ENCODE measurements around the gene AGK. TPM values are rescaled to one million over a fixed set of nuclear protein-coding genes. Genes with fewer than 3 reads are reported as not detected.

AGK gene
- total and polyA plus RNA-seq, 12 donors, result 17.7 to 45.1 (median 38.3) TPM

- H3K4me3 ChIP-seq, result no peak overlapping the region
- intact Hi-C loops (cut with DNase I), result loop anchor here in 1 of 10 donors (10.0 kb wide), 1 partner anchor 69 kb away; the partner anchor contains the start of gene SSBP1
- WGBS, 2 donors, result 90 to 95% methylated on average over 4 of the region's 4 CpGs
- DNase-seq, result no peak
- H3K27me3 ChIP-seq, result no peaks in the 10 kb centered on the region
- peaks cover 0 to 74% (median 13%) of the 10 kb centered on the region in 9 donors for H3K36me3 ChIP-seq
- TF ChIP-seq, protein P1, sequence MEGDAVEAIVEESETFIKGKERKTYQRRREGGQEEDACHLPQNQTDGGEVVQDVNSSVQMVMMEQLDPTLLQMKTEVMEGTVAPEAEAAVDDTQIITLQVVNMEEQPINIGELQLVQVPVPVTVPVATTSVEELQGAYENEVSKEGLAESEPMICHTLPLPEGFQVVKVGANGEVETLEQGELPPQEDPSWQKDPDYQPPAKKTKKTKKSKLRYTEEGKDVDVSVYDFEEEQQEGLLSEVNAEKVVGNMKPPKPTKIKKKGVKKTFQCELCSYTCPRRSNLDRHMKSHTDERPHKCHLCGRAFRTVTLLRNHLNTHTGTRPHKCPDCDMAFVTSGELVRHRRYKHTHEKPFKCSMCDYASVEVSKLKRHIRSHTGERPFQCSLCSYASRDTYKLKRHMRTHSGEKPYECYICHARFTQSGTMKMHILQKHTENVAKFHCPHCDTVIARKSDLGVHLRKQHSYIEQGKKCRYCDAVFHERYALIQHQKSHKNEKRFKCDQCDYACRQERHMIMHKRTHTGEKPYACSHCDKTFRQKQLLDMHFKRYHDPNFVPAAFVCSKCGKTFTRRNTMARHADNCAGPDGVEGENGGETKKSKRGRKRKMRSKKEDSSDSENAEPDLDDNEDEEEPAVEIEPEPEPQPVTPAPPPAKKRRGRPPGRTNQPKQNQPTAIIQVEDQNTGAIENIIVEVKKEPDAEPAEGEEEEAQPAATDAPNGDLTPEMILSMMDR (IDR thresholded peaks at IDR 0.05), result no peak
- H3K27ac ChIP-seq, result no peak overlapping the region
- H3K4me1 ChIP-seq, result peaks cover 0 to 29% (median 0%) of the 10 kb centered on the region in 9 donors
- H3K9me3 ChIP-seq, result no peaks in the 10 kb centered on the region
- ATAC-seq, result no peak
These were observed 114.9 kb downstream of the AGK start for GRCh38 chr7:141666071-141666470.

- H3K36me3 ChIP-seq, result peaks cover 0 to 63% (median 10%) of the 10 kb centered on the region in 9 donors
- no peaks in the 10 kb centered on the region for H3K9me3 ChIP-seq
- H3K4me1 ChIP-seq, result peaks cover 0 to 26% (median 5%) of the 10 kb centered on the region in 9 donors
- no peak for ATAC-seq
- no peak overlapping the region for H3K27ac ChIP-seq
- H3K27me3 ChIP-seq, result no peaks in the 10 kb centered on the region
- H3K4me3 ChIP-seq, result no peak overlapping the region
- WGBS, 2 donors, result 87 to 88% methylated on average over 2 of the region's 2 CpGs
- intact Hi-C loops (cut with DNase I), result loop anchor here in 1 of 10 donors (10.0 kb wide), 1 partner anchor 66 kb away; the partner anchor contains the start of gene SSBP1
- no peak for DNase-seq
- TF ChIP-seq, protein P1 (IDR thresholded peaks at IDR 0.05), result no peak
These were observed 117.6 kb downstream of the AGK start for GRCh38 chr7:141668853-141669252.

DNA sequence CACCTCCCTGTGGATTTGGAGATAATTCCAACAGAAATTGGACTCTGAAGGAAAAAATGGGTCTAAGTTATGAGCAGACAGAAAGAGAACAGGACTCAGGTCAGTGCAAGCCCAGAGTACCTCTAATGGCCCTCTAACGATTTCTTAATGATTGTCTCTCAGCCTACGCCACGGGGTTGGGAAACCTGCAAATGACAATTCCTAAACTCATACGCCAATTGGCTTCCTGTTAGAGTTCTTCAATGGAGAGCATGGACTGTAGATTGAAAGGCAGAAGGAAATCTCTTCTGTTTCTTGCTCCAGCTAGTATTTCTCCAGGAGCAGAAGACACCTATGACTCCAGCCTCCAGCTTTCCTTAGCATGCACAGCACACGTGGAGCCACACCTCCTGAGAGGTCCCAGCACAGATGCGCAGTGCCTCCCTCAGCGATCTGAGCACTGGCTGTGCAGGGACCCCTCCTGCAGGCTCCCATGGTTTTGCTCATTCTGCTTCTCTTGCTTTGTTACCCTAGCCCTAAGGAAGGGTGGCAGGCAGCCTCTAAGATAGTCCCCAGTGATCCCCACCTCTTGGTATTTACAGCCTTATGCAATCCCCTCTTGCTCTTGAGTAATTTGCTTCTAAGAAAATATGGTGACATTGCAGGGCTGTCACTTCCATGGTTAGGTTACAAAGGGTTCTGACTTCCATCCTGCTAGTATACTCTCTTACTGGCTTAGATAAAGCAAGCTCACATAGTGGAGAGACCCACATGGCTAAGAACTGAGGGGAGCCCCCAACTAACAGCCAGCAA is 120.7 kb downstream of the AGK start:
- intact Hi-C loops (cut with DNase I), result loop anchor here in 1 of 10 donors (5.0 kb wide), 1 partner anchor 60 kb away; no protein-coding TSS in a partner anchor
- H3K27ac ChIP-seq, result peak overlapping the region in 2 of 10 donors; percentile 29 to 79

GRCh38 chr7:141673346-141673745 is 122.1 kb downstream of the AGK start:
- H3K27me3 ChIP-seq, result no peaks in the 10 kb centered on the region
- 92 to 93% methylated on average over 3 of the region's 3 CpGs for WGBS, 2 donors
- ATAC-seq (no peak), DNase-seq (no peak)
- peak overlapping the region in 8 of 10 donors; percentile 29 to 88 (median 74) for H3K27ac ChIP-seq
- TF ChIP-seq, protein P1 (IDR thresholded peaks at IDR 0.05), result no peak
- H3K4me1 ChIP-seq, result peaks cover 0 to 48% (median 11%) of the 10 kb centered on the region in 9 donors
- H3K9me3 ChIP-seq, result no peaks in the 10 kb centered on the region
- H3K4me3 ChIP-seq, result no peak overlapping the region
- peaks cover 0 to 37% (median 0%) of the 10 kb centered on the region in 9 donors for H3K36me3 ChIP-seq
- intact Hi-C loops (cut with DNase I), result loop anchor here in 1 of 10 donors (5.0 kb wide), 1 partner anchor 59 kb away; no protein-coding TSS in a partner anchor

More for the DNA sequence above, 120.7 kb downstream of the AGK start:
- Histone ChIP-seq H3K4me1 (peaks cover 0 to 48% (median 11%) of the 10 kb centered on the region in 9 donors), H3K27me3 (no peaks in the 10 kb centered on the region), H3K9me3 (no peaks in the 10 kb centered on the region), H3K36me3 (peaks cover 0 to 33% (median 0%) of the 10 kb centered on the region in 9 donors), H3K4me3 (no peak overlapping the region)
- ATAC-seq (peak in 1 of 8 donors; percentile 8), DNase-seq (no peak)
- whole genome bisulfite sequencing, 2 donors, result 95 to 97% methylated on average over 7 of the region's 7 CpGs
- TF ChIP-seq, protein P1 (IDR thresholded peaks at IDR 0.05), result no peak

Measured in heart right ventricle (tissue), 16 donors.